GM18951 (cell line): Measurements from ENCODE around the gene ZNF229.
"Not testable (repeated sequence)": the region's sequence is repeated elsewhere in the genome, so short reads cannot be mapped to it uniquely, and the experiment has no call there.

Experiments used
- POLR2A ChIP-seq: IDR thresholded peaks from 4 replicates; pipeline ENCODE4 v1.6.1; 2011; ENCODE audit warnings: mild to moderate bottlenecking; ENCODE audit not compliant: insufficient read length, insufficient read depth; ENCODE audit errors: extremely low read depth
- in situ Hi-C: fragments of 300-500 bp; cut with MboI; formaldehyde crosslinking; loops from one replicate; pipeline ENCODE4 v1.12.0; 2022; ENCODE audit warnings: low sequenced_read_pairs, mixed read lengths, inconsistent platforms; ENCODE audit not compliant: unreplicated experiment

The ZNF229 gene

DNA sequence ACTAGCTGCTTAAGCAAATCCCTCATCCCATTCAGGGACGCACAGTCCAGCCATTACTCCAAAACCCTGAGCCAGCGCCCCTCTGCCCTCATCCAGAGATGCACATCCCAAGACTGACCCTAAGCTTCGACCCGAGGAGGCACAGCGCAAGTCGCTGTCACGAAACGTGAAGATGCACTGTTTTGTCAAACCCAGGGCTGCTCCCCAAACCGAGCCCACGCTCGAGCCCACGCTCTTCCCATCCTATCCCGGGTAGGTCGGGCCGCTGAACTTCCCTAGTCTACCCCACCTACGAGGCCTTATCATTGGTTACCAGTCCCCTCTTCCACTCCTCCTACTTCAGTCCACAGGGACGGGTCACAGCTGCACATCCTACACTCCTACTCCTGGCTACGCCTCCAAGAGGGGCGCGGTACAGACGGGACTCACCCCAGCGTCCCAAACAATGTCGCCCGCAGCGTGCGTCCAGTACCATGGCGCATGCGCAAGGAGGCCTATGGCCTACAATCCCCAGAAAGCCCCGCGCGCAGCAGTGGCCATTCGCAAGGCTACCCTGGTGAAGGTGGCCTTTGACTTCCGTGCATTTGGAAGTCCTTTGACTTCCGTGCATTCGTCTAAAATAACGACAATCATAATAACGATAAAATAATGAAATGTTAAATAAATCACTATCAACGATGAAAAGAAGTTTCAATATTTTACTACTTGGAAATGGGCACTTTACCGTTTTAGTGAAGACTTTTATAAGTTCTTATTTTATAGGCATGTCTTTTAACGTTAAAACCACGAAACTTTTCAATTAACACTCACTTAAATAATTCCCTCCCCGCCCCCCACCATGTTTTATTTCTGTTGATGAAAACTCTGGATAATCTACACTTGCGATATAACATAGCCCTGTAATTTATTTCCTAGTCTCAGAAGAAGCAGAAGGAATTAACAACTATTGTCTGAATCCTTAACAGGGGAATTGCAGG is 46.8 kb downstream of the ZNF229 start, which contains the start of gene ZNF285:
Gene ZNF285, minus strand, starts transcription at position 470 of the 977 bp plus-strand sequence. CDS start 4,395 bp downstream, outside the sequence.
- in situ Hi-C loops = no loop called here
- TF ChIP-seq POLR2A = no peak

DNA sequence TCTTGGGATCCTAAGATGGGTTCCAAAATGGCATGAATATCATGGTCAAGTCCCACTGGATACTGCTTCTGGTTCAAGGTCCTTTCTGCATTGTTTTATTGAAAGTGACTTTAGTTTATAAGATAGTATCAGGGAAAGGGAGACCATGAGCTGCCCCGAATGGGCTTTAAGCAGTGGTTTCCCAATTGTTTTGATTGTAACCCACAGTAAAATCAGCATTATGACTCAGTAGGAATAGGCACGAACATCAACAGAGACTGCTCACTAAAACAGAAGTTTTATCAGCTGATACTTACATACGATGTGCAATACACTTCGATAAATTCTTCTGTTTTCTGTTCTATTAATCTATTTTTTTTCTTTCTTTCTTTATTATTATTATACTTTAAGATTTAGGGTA is 59.0 kb downstream of the ZNF229 start:
- in situ Hi-C loops = not testable (repeated sequence)
